AG04449 (cell line): ENCODE measurements around the gene TRAF7.
A peak's percentile ranks its signal among the peaks of the same experiment; 100 is the strongest.
"Not testable (repeated sequence)": the region's sequence is repeated elsewhere in the genome, so short reads cannot be mapped to it uniquely, and the experiment has no call there.

Experiments used
- CTCF ChIA-PET: fragments of 350-600 bp; formaldehyde crosslinking; extraction: SDS; loops from one replicate; lab custom pipeline; 2021; ENCODE audit warnings: antibody characterized with exemption; lab: Yijun Ruan, JAX
- POLR2A ChIA-PET: fragments of 400-600, 350-600 bp; formaldehyde crosslinking; extraction: SDS; loops from one replicate; lab custom pipeline; 2020; ENCODE audit warnings: antibody characterized with exemption, inconsistent platforms; lab: Yijun Ruan, JAX
- DNase-seq: peaks from one replicate; pipeline ENCODE4 v3.0.0-alpha.2; 2010; ENCODE audit warnings: low read depth, low spot score
- H3K4me3 ChIP-seq: 2 replicates; pipeline ENCODE4 v1.5.1; 2011; ENCODE audit warnings: low read depth, mild to moderate bottlenecking, control low read depth, low read length
- CTCF ChIP-seq: IDR thresholded peaks from one replicate; pipeline ENCODE4 v1.5.1; 2011; ENCODE audit warnings: mild to moderate bottlenecking, moderate library complexity, low read length, control low read depth, inconsistent platforms; ENCODE audit not compliant: insufficient read depth; ENCODE audit errors: missing control alignments

TRAF7 gene

GRCh38 chr16:2198283-2198682, 42.7 kb downstream of the TRAF7 start:
- POLR2A ChIA-PET = interaction anchor here (0.5 kb wide), 1 partner anchor 1674 kb away, joined by 4 read pairs; no protein-coding TSS in a partner anchor
- no peak overlapping the region for H3K4me3 ChIP-seq
- no peak for DNase-seq
- CTCF ChIA-PET = interaction anchor here (1.2 kb wide), 1 partner anchor 58 kb away, joined by 3 read pairs; no protein-coding TSS in a partner anchor
- no peak for TF ChIP-seq CTCF

- H3K4me3 ChIP-seq = no peak overlapping the region
- no peak for DNase-seq
- ChIA-PET POLR2A (interaction anchor here (1.6 kb wide), 1 partner anchor 44 kb away, joined by 8 read pairs; the partner anchor contains the start of gene TRAF7), CTCF (interaction anchor here (1.2 kb wide), 1 partner anchor 59 kb away, joined by 3 read pairs; no protein-coding TSS in a partner anchor)
- no peak for TF ChIP-seq CTCF
These were observed 43.5 kb downstream of the TRAF7 start for GRCh38 chr16:2199095-2199494.

GRCh38 chr16:2199621-2200139, 44.1 kb downstream of the TRAF7 start:
- TF ChIP-seq CTCF = no peak
- CTCF ChIA-PET = no interaction called here
- no peak for DNase-seq
- no peak overlapping the region for H3K4me3 ChIP-seq
- POLR2A ChIA-PET = interaction anchor here (1.6 kb wide), 1 partner anchor 44 kb away, joined by 8 read pairs; the partner anchor contains the start of gene TRAF7

GRCh38 chr16:2200313-2200712, 44.7 kb downstream of the TRAF7 start:
- CTCF ChIA-PET = no interaction called here

GRCh38 chr16:2203119-2203688, 47.6 kb downstream of the TRAF7 start:
- ChIA-PET CTCF (interaction anchor here (2.4 kb wide), 1 partner anchor 8 kb away, joined by 10 read pairs; no protein-coding TSS in a partner anchor), POLR2A (interaction anchor here (0.6 to 1.2 kb wide), 2 partner anchors 31 to 48 kb away, joined by 3 to 4 read pairs; partner anchors contain the start of gene TRAF7)
- DNase-seq, H3K4me3 ChIP-seq: not testable (repeated sequence)

More at GRCh38 chr16:2200313-2200712, 44.7 kb downstream of the TRAF7 start:
- POLR2A ChIA-PET = interaction anchor here (1.6 kb wide), 1 partner anchor 45 kb away, joined by 8 read pairs; the partner anchor contains the start of gene TRAF7
- no peak for DNase-seq
- no peak overlapping the region for H3K4me3 ChIP-seq
- TF ChIP-seq CTCF = no peak

- CTCF ChIA-PET = interaction anchor here (0.9 to 2.4 kb wide), 2 partner anchors 10 to 65 kb away, joined by 3 to 10 read pairs; no protein-coding TSS in a partner anchor
- POLR2A ChIA-PET = interaction anchor here (2.4 kb wide), 1 partner anchor 49 kb away, joined by 9 read pairs; the partner anchor contains the start of gene TRAF7
- no peak for DNase-seq
- no peak for TF ChIP-seq CTCF
- H3K4me3 ChIP-seq = peak overlapping the region; percentile 97
These were observed 49.0 kb downstream of the TRAF7 start for GRCh38 chr16:2204416-2205103.
